ENCODE results near the gene ARHGAP24.

DNA sequence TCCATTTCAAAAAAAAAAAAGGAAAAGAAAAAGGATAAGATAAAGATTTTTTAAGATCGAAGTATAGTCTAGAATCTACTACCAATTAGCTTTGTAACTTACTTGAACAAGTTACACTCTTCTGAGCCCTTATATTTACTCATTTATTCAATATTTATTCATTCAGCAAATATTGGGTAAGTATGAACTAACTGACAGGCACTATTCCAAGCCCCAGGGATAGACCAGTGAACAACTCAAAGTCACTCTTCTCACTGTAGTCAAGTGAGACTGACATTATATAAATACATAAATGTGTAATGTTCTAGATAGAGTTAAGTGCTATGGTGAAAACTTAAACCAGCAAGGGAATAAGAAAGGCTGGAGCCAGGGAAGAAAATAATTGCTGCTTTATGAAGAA lies 131.6 kb downstream of the ARHGAP24 start:
- TF ChIP-seq, protein P1, sequence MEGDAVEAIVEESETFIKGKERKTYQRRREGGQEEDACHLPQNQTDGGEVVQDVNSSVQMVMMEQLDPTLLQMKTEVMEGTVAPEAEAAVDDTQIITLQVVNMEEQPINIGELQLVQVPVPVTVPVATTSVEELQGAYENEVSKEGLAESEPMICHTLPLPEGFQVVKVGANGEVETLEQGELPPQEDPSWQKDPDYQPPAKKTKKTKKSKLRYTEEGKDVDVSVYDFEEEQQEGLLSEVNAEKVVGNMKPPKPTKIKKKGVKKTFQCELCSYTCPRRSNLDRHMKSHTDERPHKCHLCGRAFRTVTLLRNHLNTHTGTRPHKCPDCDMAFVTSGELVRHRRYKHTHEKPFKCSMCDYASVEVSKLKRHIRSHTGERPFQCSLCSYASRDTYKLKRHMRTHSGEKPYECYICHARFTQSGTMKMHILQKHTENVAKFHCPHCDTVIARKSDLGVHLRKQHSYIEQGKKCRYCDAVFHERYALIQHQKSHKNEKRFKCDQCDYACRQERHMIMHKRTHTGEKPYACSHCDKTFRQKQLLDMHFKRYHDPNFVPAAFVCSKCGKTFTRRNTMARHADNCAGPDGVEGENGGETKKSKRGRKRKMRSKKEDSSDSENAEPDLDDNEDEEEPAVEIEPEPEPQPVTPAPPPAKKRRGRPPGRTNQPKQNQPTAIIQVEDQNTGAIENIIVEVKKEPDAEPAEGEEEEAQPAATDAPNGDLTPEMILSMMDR (IDR thresholded peaks at IDR 0.05; ENCODE audit: low read length) = no peak
- no peak for TF ChIP-seq EZH2 (optimal IDR thresholded peaks at IDR 0.05; ENCODE audit: low read depth, low read length)

Data from MM.1S (cell line).